Neural progenitor cell (in vitro differentiated cells): ENCODE results near the gene IGFBP6. TPM values are rescaled to one million over a fixed set of nuclear protein-coding genes. Genes with fewer than 3 reads are reported as not detected.

Experiments
- DNase-seq: peaks from one replicate; pipeline ENCODE4 v3.0.0-alpha.2; 2016; ENCODE audit warnings: low spot score
- H2AFZ ChIP-seq: fragments of 200-600 bp; sonication (generic); replicated peaks from 2 replicates; pipeline ENCODE4 v1.6.1; 2016; ENCODE audit warnings: antibody characterized with exemption
- H3F3A ChIP-seq: fragments of 200-600 bp; sonication (generic); 2 replicates; pipeline ENCODE4 v1.6.1; 2016; ENCODE audit warnings: antibody characterized with exemption, low read depth
- H3K27ac ChIP-seq: fragments of 200-600 bp; sonication (generic); 2 replicates; pipeline ENCODE4 v1.5.1; 2016; ENCODE audit warnings: mild to moderate bottlenecking
- H3K27me3 ChIP-seq: fragments of 200-600 bp; sonication (generic); 2 replicates; pipeline ENCODE4 v1.6.1; 2016; ENCODE audit warnings: mild to moderate bottlenecking, moderate library complexity
- H3K36me3 ChIP-seq: fragments of 200-600 bp; sonication (generic); 2 replicates; pipeline ENCODE4 v1.5.1; 2016
- H3K4me1 ChIP-seq: fragments of 200-600 bp; sonication (generic); 2 replicates; pipeline ENCODE4 v1.6.1; 2016; ENCODE audit warnings: mixed run types
- H3K4me2 ChIP-seq: fragments of 200-600 bp; sonication (generic); 2 replicates; pipeline ENCODE4 v1.6.1; 2016
- H3K4me3 ChIP-seq: fragments of 200-600 bp; sonication (generic); 2 replicates; pipeline ENCODE4 v1.5.1; 2016
- H3K79me2 ChIP-seq: fragments of 200-600 bp; sonication (generic); 2 replicates; pipeline ENCODE4 v1.6.1; 2016; ENCODE audit warnings: low read depth
- H3K9ac ChIP-seq: fragments of 200-600 bp; sonication (generic); 2 replicates; pipeline ENCODE4 v1.6.1; 2016
- H3K9me3 ChIP-seq: fragments of 200-600 bp; sonication (generic); 2 replicates; pipeline ENCODE4 v1.5.1; 2016; ENCODE audit warnings: low read depth
- H4K20me1 ChIP-seq: fragments of 200-600 bp; sonication (generic); 2 replicates; pipeline ENCODE4 v1.6.1; 2016; ENCODE audit warnings: low read depth
- H3K27ac Mint-ChIP-seq: 3 replicates; pipeline ENCODE4 v1.8.0; 2021; ENCODE audit warnings: mixed read lengths
- H3K27me3 Mint-ChIP-seq: 2 replicates; pipeline ENCODE4 v1.8.0; 2022; ENCODE audit warnings: low read depth, mild to moderate bottlenecking, inconsistent platforms, moderate library complexity, mixed read lengths; ENCODE audit not compliant: insufficient read depth
- H3K36me3 Mint-ChIP-seq: 3 replicates; pipeline ENCODE4 v1.8.0; 2021; ENCODE audit warnings: mixed read lengths
- H3K4me1 Mint-ChIP-seq: 3 replicates; pipeline ENCODE4 v1.8.0; 2021; ENCODE audit warnings: mixed read lengths
- H3K4me3 Mint-ChIP-seq: 3 replicates; pipeline ENCODE4 v1.8.0; 2021; ENCODE audit warnings: mild to moderate bottlenecking, moderate library complexity, mixed read lengths
- H3K9me3 Mint-ChIP-seq: 3 replicates; pipeline ENCODE4 v1.8.0; 2020; ENCODE audit warnings: mixed read lengths
- EZH2 ChIP-seq: fragments of 200-600 bp; sonication (generic); IDR thresholded peaks from 2 replicates; pipeline ENCODE4 v1.6.1; 2017; ENCODE audit warnings: antibody characterized with exemption, mild to moderate bottlenecking, moderate library complexity
- EZH2phosphoT487 ChIP-seq: fragments of 200-600 bp; sonication (generic); IDR thresholded peaks from 2 replicates; pipeline ENCODE4 v1.6.1; 2017; ENCODE audit warnings: antibody characterized with exemption
- total RNA-seq: library from RNA; depleted of rRNA; stranded (reverse); fragments of >200 nt; gene quantifications from 2 replicates; pipeline ENCODE4 v1.2.3, GENCODE V29; 2015; ENCODE audit warnings: low replicate concordance
- TF ChIP-seq, protein P1 (sequence below): fragments of 200-600 bp; sonication (generic); IDR thresholded peaks from 2 replicates; pipeline ENCODE4 v1.5.1; 2017; ENCODE audit warnings: antibody characterized with exemption, mild to moderate bottlenecking

The IGFBP6 gene
- total RNA-seq, 1 donor from 2014 or later, result 2.6 TPM

DNA sequence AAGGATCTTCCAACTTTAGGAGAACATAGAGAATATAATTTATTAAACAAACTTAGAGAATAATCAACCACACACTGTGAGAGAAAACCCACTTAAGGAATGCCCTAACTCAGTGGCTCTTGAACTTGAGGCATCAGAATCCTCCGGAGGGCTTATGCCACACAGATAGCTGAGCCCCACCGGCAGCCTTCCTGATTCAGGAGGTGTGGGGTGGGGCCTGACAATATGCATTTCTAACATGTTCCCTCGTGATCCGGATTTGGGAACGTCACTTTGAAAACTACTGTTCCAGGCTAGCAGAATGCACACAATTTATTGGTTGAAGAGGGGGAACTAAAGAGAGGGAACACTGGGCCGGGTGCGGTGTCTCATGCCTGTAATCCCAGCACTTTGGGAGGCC, 3.8 kb downstream of the IGFBP6 start:
- H3K4me3 ChIP-seq, result no peak overlapping the region
- H3K79me2 ChIP-seq, result no peaks in the 10 kb centered on the region
- H3K27me3 Mint-ChIP-seq, result peaks cover 34% of the 10 kb centered on the region
- H3K36me3 Mint-ChIP-seq, result no peaks in the 10 kb centered on the region
- no peak overlapping the region for H2AFZ ChIP-seq
- H3F3A ChIP-seq, result peaks cover 10% of the 10 kb centered on the region
- no peaks in the 10 kb centered on the region for H3K36me3 ChIP-seq
- H3K4me2 ChIP-seq, result no peak overlapping the region
- H3K4me1 ChIP-seq, result peaks cover 17% of the 10 kb centered on the region
- H3K9me3 ChIP-seq, result no peaks in the 10 kb centered on the region
- H3K27ac ChIP-seq, result no peak overlapping the region
- H4K20me1 ChIP-seq, result no peaks in the 10 kb centered on the region
- no peak for TF ChIP-seq EZH2phosphoT487
- no peak for TF ChIP-seq EZH2
- TF ChIP-seq, protein P1, sequence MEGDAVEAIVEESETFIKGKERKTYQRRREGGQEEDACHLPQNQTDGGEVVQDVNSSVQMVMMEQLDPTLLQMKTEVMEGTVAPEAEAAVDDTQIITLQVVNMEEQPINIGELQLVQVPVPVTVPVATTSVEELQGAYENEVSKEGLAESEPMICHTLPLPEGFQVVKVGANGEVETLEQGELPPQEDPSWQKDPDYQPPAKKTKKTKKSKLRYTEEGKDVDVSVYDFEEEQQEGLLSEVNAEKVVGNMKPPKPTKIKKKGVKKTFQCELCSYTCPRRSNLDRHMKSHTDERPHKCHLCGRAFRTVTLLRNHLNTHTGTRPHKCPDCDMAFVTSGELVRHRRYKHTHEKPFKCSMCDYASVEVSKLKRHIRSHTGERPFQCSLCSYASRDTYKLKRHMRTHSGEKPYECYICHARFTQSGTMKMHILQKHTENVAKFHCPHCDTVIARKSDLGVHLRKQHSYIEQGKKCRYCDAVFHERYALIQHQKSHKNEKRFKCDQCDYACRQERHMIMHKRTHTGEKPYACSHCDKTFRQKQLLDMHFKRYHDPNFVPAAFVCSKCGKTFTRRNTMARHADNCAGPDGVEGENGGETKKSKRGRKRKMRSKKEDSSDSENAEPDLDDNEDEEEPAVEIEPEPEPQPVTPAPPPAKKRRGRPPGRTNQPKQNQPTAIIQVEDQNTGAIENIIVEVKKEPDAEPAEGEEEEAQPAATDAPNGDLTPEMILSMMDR, result no peak
- no peak overlapping the region for H3K9ac ChIP-seq
- no peak overlapping the region for H3K27ac Mint-ChIP-seq
- H3K27me3 ChIP-seq, result peaks cover 32% of the 10 kb centered on the region
- H3K9me3 Mint-ChIP-seq, result no peaks in the 10 kb centered on the region
- H3K4me3 Mint-ChIP-seq, result no peak overlapping the region
- DNase-seq, result no peak
- peaks cover 54% of the 10 kb centered on the region for H3K4me1 Mint-ChIP-seq

DNA sequence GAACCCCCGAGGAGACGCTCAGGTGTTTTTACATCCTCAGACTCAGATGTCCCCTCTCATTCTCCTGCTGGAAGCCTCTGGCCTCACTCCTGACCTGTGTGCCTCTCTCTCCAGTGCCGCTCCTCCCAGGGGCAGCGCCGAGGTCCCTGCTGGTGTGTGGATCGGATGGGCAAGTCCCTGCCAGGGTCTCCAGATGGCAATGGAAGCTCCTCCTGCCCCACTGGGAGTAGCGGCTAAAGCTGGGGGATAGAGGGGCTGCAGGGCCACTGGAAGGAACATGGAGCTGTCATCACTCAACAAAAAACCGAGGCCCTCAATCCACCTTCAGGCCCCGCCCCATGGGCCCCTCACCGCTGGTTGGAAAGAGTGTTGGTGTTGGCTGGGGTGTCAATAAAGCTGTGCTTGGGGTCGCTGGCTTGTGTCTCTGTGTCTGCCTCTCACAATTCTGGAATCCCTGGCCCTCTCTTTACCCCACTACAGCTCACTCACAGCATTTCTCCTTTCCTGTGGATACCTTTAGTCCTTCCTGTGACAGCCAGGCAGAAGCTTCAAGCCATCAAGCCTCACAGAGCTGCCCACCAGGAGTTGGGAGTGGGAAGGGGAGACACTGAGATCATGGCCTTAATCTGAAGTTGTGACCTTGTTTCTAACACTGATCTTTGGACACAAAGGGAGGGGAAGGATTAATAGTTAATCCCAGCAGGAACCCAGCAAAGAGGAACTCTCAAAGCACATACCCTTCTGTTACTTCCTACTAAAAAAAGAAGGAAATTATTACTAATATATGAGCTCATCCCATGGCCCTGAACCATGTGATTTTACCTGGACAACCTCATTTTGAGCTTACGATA, 4.7 kb downstream of the IGFBP6 start:
- no peaks in the 10 kb centered on the region for H3K79me2 ChIP-seq
- Mint-ChIP-seq H3K4me1 (peaks cover 51% of the 10 kb centered on the region), H3K36me3 (no peaks in the 10 kb centered on the region), H3K27me3 (peaks cover 26% of the 10 kb centered on the region), H3K9me3 (no peaks in the 10 kb centered on the region), H3K27ac (no peak overlapping the region), H3K4me3 (no peak overlapping the region)
- H3K27me3 ChIP-seq, result peaks cover 23% of the 10 kb centered on the region
- H3K27ac ChIP-seq, result no peak overlapping the region
- no peak for TF ChIP-seq EZH2
- TF ChIP-seq EZH2phosphoT487, result no peak
- TF ChIP-seq, protein P1, result no peak
- H3K9me3 ChIP-seq, result no peaks in the 10 kb centered on the region
- no peak overlapping the region for H3K4me3 ChIP-seq
- DNase-seq, result no peak
- H2AFZ ChIP-seq, result no peak overlapping the region
- H3K36me3 ChIP-seq, result no peaks in the 10 kb centered on the region
- no peak overlapping the region for H3K9ac ChIP-seq
- no peaks in the 10 kb centered on the region for H4K20me1 ChIP-seq
- no peak overlapping the region for H3K4me2 ChIP-seq
- H3F3A ChIP-seq, result peaks cover under 1% of the 10 kb centered on the region
- peaks cover 10% of the 10 kb centered on the region for H3K4me1 ChIP-seq

DNA sequence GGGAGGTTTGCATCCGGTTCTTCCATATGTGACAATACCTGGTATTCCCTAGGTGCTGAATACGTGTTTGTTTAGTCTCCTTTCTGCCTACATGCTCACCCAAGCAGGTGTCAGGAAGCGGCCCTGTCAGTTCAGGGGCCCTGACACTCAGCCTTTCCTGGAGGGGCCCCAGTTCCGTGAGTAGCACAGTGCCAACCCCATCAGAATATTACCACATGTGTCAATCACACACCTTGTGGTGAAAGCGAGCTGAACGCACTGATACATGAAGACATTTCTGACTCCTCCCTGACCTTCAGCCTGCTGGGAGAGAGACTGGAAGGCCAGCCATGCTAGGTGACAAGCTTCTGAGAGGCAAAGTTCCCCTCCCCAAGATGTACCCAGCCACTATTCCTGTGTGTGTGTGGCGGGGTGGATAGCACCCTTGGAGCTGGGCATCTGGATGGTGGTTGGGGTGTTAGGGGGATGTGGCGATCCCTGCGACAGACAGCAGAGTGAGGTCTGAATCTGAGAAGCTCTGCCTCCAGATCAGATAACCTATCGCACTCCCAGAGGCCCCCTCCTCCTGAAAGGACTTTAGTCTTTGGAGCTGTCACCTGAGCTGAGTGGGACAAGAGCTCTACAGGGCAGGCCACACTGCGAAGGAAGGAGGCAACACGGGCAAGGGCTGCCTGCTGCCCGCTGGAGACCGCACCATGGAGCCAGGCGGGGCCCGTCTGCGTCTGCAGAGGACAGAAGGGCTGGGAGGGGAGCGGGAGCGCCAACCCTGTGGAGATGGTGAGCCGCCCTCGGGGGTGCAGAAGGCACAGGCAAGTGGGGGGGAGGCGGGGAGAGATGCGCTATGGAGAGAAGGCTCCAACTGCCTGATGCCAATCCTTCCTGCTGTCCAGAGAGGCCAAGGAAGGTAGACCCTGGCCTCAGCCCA, 5.7 kb downstream of the IGFBP6 start, which contains the start of gene SOAT2:
SOAT2 (plus strand) TSS at position 604 of the 925 bp plus-strand sequence; CDS start at position 696, 92 bp downstream.
- Histone ChIP-seq H3K4me3 (no peak within 1 kb of the TSS), H3K4me2 (no peak within 1 kb of the TSS), H3K36me3 (no peaks in the 10 kb centered on the region), H3K4me1 (peaks cover 5% of the 10 kb centered on the region), H3K27ac (no peak within 1 kb of the TSS), H3K27me3 (peaks cover 13% of the 10 kb centered on the region), H4K20me1 (no peaks in the 10 kb centered on the region), H3K9ac (no peak within 1 kb of the TSS), H3F3A (no peaks in the 10 kb centered on the region), H3K79me2 (no peaks in the 10 kb centered on the region), H3K9me3 (no peaks in the 10 kb centered on the region), H2AFZ (no peak within 1 kb of the TSS)
- Mint-ChIP-seq H3K27ac (no peak within 1 kb of the TSS), H3K9me3 (no peaks in the 10 kb centered on the region), H3K4me1 (peaks cover 50% of the 10 kb centered on the region), H3K4me3 (no peak within 1 kb of the TSS), H3K36me3 (no peaks in the 10 kb centered on the region), H3K27me3 (peaks cover 20% of the 10 kb centered on the region)
- DNase-seq, result no peak
- TF ChIP-seq, protein P1, result no peak
- no peak for TF ChIP-seq EZH2
- no peak for TF ChIP-seq EZH2phosphoT487
